HG03139 (cell line): ENCODE data around the gene SESTD1.
"Not testable (repeated sequence)": the region's sequence is repeated elsewhere in the genome, so short reads cannot be mapped to it uniquely, and the experiment has no call there.

Experiments
- ATAC-seq: cut with Tn5 transposase; IDR thresholded peaks from one replicate; pipeline ENCODE4 v1.9.1; 2021; ENCODE audit not compliant: unreplicated experiment

The SESTD1 gene

DNA sequence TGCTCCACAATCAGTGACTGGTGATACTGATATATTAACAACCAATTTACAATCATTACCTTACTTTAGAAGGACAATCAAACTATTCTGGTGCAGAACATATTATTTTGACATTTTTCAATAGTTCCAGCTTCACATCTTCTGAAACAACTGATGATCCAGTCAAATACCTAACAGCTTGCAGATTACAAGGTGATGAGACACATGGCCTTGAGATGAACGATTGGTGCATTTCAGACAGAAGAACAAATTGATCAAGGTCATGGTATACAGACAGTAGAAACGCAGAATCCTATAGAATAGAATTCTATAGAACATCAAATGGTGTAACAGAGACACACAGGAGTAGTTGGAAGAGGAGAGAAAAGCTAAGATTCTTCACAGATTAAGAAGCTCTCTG is 24.8 kb downstream of the SESTD1 start:
- no peak for ATAC-seq

DNA sequence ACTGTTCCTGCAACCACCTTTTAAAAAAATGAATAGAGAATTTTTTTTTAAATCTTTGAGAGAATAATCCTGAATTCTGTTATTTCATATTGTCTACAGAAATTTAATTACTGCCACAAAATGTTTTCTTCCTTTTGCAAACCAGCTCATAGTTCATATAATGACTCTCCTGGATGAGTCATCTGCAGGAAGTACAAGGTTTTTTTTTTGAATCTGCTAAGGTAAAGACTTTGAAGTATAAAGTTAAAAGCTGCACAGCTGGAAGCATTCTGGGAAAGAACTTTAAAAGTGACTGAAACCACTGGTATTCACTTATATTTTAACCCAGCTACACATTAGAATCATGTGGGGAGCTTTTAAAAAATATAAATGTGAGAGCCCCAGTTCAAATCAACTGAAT is 25.4 kb downstream of the SESTD1 start:
- peak; percentile 60 for ATAC-seq

GRCh38 chr2:179238027-179238426 is 26.6 kb downstream of the SESTD1 start:
- no peak for ATAC-seq

DNA sequence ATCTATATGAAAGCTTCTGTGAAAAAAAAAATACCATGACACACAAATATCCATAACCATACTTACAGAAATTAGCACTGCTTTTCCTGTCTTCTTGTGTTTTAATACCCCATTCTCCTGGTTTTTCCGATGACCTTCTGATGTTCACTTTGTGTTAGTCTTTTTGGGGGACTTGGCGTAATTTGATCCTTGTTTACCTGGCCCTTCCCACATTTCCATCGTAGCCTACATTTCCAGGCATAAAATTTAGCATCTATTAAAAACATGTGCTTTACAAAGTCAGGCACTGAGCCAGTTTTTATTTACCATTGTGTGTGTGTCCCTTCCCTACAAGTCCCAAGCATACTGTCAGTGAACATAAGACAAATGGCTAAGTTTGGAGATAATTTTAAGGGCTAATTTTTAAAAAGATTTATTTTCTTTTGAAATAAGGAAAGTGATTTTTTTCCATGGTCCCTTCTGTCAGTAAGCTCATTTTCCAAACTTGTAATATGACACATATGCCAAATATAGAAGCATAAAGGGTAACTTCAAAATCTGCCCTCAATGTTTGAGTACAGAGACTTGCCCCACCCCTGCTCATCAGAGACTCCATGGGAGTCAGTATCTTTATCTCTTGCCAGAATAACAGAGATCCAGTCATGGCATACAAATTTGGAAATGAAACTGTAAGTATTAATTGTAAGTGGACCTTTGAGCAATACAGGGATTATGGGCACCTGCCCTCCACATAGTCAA is 27.3 kb downstream of the SESTD1 start:
- no peak for ATAC-seq

GRCh38 chr2:179235463-179236108 is 29.0 kb downstream of the SESTD1 start:
- ATAC-seq = no peak

DNA sequence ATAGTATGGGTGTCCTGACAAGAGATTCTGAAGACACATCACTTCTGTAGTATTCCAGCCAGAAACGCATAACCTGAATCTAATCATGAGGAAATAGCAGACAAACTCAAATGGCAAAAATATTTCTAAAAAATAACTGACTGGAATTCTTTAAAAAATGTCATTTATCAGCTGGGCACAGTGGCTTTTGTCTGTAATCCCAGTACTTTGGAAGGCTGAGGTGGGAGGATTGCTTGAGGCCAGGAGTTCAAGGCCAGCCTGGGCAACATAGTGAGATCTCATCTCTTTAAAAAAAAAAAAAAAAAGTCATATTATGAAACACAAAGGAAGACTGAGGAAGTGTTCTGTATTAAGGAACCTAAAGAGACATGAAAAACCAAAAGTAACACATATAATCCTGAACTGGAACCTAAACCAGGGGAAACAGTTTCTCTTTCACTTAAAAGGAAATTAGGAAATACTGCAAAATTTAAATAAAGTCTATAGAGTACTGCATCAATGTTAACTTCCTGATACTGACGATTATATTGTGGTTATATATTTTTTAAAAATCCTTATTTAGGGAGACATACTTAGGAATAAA is 29.9 kb downstream of the SESTD1 start:
- no peak for ATAC-seq

GRCh38 chr2:179233626-179234430 is 30.8 kb downstream of the SESTD1 start:
- no peak for ATAC-seq

- no peak for ATAC-seq
Measured at GRCh38 chr2:179233083-179233490, 31.5 kb downstream of the SESTD1 start.

GRCh38 chr2:179226961-179227259 is 37.7 kb downstream of the SESTD1 start:
- ATAC-seq = no peak

GRCh38 chr2:179226203-179226960 is 38.2 kb downstream of the SESTD1 start:
- ATAC-seq = no peak

DNA sequence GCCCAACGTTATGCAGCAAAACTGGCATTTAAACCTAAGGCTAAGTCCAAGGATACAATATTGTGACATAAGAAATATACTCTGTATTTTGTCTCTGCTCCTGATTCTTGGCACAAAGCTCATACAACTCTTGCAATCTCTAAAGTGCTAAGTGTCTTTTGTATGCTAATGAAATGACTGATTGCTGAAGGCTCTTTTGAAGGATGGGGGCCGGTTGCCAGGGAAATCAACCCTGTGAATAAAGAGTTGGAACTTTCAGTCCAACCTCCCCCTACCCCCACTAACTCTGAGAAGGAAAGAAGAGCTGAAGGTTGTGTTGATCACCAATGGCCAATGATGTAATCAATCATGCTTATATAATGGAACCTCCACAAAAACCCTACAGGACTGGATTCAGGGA is 40.3 kb downstream of the SESTD1 start:
- ATAC-seq = no peak

GRCh38 chr2:179222076-179222475 is 42.6 kb downstream of the SESTD1 start:
- ATAC-seq = no peak

- no peak for ATAC-seq
Measured at GRCh38 chr2:179218848-179219594, 45.6 kb downstream of the SESTD1 start.

- not testable (repeated sequence) for ATAC-seq
Measured at GRCh38 chr2:179214671-179215070, 50.0 kb downstream of the SESTD1 start.

DNA sequence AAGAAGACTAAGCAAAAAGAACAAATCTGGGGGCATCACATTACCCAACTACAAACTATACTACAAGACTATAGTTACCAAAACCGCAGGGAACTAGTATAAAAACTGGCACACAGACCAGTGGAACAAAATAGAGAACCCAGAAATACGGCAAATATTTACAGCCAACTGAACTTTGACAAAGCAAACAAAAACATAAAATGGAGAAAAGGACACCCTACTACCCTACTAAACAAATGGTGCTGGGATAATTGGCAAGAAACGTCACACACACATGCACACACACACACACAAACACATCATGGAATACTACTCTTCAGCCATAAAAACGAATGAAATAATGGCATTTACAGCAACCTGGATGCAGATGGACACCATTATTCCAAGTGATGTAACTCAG is 53.3 kb downstream of the SESTD1 start:
- ATAC-seq = no peak

DNA sequence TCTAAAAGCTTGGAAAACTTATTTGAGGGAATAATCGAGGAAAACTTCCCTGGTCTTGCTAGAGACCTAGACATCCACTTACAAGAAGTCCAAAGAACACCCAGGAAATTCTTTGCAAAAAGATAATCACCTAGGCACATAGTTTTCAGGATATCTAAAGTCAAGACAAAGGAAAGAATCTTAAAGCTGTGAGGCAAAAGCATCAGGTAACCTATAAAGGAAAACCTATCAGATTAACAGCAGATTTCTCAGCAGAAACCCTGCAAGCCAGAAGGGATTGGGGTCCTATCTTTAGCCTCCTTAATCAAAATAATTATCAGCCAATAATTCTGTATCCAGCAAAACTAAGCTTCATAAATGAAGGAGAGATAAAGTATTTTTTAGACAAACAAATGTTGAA is 56.4 kb downstream of the SESTD1 start:
- not testable (repeated sequence) for ATAC-seq

- ATAC-seq = no peak
Measured at GRCh38 chr2:179207047-179207446, 57.6 kb downstream of the SESTD1 start.

DNA sequence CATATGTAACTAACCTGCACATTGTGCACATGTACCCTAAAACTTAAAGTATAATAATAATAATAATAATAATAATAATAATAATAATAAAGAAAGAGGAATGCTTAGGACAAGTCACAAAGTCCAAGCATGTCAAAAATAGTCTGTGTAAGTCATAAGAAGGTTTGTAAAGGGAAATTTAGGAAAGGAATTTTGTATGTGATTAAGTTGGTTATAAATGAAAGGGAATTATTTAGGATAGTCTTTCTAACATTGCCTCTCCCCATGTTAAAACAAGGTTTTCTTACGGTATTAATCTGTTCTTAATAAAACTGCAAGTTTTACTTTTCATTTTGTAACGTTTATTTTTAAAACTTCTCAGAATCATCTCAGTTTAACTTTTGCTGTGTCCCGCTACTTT is 62.8 kb downstream of the SESTD1 start:
- ATAC-seq = no peak

GRCh38 chr2:179195926-179196590 is 68.6 kb downstream of the SESTD1 start:
- not testable (repeated sequence) for ATAC-seq

GRCh38 chr2:179195141-179195540 is 69.5 kb downstream of the SESTD1 start:
- no peak for ATAC-seq
